ENCODE measurements around the gene SHC4.

Gene SHC4

GRCh38 chr15:48968066-48968465 lies 4.3 kb upstream of the SHC4 start:
- DNase-seq: no peak

- no peak for DNase-seq
Observed at GRCh38 chr15:48967336-48967735, 3.6 kb upstream of the SHC4 start.

DNA sequence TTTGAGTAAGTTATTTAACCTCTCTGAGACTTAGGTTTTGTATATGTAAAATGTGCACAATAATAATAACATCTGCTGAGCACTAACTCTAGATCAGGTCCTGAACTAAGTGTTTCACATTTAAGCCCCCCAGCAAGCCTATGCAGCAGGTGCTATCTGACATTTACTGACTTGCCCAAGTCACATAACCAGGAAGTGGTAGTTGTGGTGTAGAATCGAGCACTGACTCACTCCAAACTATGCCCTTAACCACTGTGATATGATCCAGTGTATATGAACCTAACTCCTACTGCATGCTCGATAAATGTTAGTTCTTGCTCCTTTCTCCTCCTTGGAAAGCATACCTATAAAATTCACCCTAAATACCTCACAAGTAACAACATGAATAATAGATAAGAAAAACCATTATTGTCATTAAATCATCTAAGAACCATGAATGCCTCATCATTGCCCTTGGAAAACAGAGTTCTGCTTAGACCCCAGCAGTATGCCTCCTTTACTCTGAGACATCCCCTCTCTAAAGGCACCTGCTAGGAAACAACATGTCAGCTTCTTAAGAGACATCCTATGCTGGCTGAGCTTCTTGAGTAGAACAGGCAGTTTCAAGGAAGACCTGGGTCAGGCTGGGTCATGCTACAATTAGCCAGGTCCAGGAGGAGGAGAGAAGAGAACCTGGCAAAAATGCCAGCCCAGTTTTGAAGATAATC lies 3.0 kb upstream of the SHC4 start:
- no peak for DNase-seq

DNA sequence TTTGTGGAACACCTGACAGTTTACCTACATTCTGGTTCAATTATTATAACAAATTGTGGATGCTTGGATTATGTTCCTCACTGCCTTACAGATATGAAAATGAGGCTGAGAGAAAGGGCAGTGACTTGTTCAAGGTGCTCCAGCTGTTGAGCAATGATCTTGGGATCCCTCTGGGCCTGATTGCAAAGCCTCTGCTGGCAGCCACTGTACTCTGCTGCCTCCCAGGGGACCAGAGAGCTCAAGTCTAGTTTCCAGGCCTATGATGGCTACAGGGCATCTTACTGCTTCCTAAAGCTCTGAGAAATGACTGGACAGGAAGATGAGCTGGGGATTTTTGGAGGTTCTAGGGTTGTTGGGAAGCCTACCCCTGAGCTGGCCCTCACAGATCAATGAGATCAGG lies 2.3 kb upstream of the SHC4 start:
- DNase-seq: no peak

GRCh38 chr15:48964898-48965297 lies 1.2 kb upstream of the SHC4 start:
- DNase-seq: no peak

GRCh38 chr15:48962662-48963523 lies 826 bp downstream of the SHC4 start:
- peak; percentile 83 for DNase-seq

DNA sequence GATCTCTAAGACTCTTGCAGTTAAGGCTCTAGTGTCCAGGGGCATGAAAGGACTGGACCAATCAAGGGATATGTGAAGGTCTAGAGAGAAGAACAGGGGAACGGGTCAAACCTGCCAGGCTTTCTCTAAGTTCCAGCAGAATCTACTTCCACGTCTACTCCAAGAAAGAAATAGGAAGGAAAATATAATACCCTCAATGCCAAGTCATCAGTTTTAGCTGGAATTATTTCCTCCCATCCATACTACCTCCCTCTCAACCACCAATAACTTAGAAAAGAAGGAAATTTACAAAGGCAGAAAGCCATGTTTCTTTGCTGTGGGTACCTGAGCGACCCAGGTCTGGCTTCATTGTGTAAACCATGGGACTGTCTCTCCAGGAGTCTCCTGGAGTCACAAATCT lies 7.8 kb downstream of the SHC4 start:
- no peak for DNase-seq

GRCh38 chr15:48955370-48955769 lies 8.3 kb downstream of the SHC4 start:
- DNase-seq: no peak

- DNase-seq: no peak
Observed at GRCh38 chr15:48954538-48954937, 9.2 kb downstream of the SHC4 start.

DNA sequence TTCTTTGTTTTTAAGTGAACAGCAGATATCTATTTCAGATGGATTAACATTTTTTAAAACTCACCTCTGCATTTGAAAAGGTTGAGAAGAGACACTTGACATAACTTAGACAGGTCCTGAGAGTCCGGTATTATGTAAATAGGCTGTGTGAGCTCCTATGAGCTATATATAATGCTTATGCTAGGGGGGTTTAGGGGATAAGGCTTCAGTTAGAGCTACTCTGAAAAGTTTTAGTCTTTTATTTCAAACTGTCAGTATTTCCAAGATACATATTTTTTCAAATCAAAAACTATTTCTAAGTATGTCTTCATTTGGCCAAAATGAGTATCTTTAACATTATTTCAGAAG lies 16.9 kb downstream of the SHC4 start:
- DNase-seq: no peak

DNA sequence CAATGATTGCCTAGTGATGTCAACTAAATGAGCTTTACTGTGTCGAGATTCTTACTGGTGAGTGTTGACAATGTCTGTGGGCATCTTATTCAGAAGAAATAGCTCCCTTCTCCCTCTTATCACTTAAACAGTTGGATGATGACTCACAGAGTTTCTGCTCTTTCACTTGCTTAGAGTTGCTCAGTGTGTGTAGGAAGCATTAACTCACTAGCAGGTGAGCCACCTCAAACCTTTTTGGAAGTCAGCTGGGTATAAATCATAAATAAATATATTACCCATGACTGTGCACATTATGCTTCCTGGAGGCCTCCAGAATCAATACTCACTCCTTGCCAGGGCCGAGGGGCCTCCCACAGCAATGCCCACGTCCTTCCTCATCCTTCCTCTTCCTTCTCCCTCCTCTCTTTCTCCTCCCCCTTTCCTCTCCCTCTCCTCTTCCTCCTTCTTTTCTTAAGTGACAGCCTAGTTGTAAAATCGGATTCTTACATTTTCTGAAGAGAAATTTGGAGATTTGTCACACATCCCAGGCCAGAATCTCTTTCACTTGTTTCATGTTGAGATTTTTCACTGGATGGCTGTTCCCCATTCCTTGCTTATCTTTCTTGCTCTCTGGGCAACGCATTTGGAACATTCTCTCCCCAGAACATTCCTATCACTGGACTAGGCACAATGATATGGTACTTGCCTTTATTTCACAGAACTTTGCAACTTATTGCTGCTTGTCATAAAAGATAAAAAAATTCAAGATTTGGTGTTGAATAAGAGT lies 17.5 kb downstream of the SHC4 start:
- no peak for DNase-seq

GRCh38 chr15:48945386-48945785 lies 18.3 kb downstream of the SHC4 start:
- no peak for DNase-seq

DNA sequence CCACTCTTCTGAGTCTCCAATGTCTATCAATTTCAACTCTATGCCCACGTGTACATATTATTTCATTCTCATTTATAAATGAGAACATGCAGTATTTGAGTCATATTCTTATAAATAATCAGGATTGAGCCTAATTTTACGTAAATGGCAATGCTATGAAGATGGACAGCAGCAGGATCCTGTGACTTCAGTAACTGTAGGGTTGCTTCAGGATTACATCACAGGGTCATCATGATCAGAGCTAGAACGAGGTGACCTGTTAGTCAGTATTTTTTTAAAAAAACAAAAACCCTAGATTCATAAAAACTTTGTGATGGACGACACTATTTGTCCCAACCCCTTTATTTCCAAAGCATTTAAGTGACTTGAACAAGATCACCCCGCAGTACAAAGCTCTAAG lies 21.8 kb downstream of the SHC4 start:
- no peak for DNase-seq

- no peak for DNase-seq
Observed at GRCh38 chr15:48940508-48940907, 23.2 kb downstream of the SHC4 start.

GRCh38 chr15:48939648-48940047 lies 24.1 kb downstream of the SHC4 start:
- DNase-seq: no peak

GRCh38 chr15:48937886-48938285 lies 25.8 kb downstream of the SHC4 start:
- no peak for DNase-seq

DNA sequence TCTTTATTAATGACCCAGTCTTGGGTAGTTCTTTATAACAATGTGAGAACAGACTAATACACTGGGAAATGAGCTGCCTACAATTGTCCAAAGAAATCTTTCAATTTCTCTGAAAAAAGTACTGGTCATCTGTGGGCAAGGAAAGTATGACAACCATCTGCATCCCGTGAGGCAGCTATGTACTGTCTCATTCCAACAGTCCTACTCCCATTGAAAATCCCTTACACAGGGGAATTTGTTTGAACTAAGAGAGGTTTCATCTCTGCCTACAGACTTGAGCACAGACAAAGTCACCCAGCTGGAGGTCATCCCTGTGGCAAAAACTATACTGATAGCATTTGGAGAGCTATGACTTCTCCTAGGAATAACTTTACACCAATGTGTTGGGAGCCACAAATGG lies 27.1 kb downstream of the SHC4 start:
- no peak for DNase-seq

DNA sequence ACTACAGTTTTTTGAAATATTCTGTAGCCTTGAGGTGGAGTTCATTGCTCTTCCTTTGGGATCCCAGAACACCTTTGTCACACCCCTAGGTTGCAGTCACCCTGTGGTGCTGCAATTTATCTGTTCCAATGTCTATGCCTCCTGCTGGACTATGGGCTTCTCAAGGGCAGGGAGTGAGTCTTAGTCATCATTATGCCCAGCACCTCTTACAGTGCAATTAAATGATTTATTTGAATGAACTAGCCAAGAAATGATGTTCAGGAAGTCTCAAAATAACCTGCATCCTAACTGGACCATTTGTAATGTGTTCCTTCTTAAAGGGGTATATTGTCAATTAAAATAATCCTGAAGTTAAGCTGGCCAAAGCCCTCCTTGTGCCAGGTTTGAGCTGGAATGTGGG lies 28.5 kb downstream of the SHC4 start:
- DNase-seq: no peak

- DNase-seq: no peak
Observed at GRCh38 chr15:48930735-48931134, 33.0 kb downstream of the SHC4 start.

DNA sequence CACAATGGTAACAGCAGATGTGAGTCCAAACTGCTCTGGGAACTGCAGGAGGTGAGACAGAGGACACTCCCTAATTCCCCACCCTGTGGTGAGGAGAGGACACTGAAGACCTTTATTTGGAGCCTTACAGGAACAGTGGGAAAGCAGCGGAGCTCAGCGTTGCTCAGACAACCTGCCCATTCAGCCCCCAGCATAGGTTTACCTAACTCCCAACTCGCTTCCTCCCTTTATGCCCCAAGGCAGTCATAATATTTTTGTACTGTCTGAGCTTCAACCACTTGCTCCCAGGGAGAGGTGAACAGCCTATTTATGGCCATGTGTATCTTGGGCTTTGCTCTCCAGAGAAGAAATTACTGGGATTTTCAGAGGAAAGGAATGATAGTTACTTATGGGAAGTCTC lies 34.1 kb downstream of the SHC4 start:
- DNase-seq: no peak

DNA sequence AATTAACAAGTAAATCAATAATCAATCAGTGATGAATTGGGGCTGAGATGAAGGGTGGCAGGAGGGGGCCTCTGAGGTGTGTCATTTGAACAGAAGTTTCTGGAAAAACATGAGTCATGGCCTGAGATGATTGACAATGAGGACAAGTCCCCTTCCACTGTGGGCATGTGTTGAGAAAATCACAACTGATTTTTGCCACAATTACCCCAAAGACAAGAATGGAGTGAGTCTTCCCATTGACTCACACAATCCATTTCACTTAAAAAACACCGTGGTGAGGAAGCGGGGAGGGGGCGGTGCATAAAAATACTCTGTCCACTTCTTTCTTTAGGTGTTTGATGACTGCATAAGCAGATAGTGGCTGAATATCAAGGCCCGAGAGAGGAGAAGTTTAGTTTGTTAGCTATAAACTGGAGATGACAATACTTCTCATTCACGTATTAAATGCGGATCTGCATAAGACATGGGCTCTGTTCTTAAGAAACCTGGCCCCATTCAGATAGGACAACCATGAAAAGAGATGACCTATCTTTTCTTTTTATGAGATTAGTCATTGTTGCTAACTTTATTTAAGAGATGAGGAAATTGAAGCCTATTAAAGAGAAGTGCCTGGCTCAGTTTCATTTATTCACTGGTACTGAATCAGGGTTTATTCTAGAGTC lies 34.7 kb downstream of the SHC4 start:
- DNase-seq: no peak

- no peak for DNase-seq
Observed at GRCh38 chr15:48925714-48926223, 38.0 kb downstream of the SHC4 start.

Measured in right kidney (tissue), 1 donor.